NCI-H1930 (cell line): ENCODE data around the gene MACROH2A2.
A peak's percentile ranks its signal among the peaks of the same experiment; 100 is the strongest.
"Not testable (repeated sequence)": the region's sequence is repeated elsewhere in the genome, so short reads cannot be mapped to it uniquely, and the experiment has no call there.

ENCODE experiments used
- DNase-seq, 2 experiments: peaks; one replicate each; lab custom pipeline; 2025; lab: John Stamatoyannopoulos, UW

The MACROH2A2 gene

GRCh38 chr10:70052462-70053217, at the start of gene MACROH2A2:
TSS of gene MACROH2A2 (plus strand) at chr10:70052846. CDS start at chr10:70075659, 22,813 bp downstream.
- DNase-seq: peak; percentile 40 to 49

- no peak for DNase-seq
Observed at GRCh38 chr10:70007116-70007820, 45.4 kb upstream of the MACROH2A2 start.

GRCh38 chr10:70031215-70031614, 21.4 kb upstream of the MACROH2A2 start:
- no peak for DNase-seq

GRCh38 chr10:70032667-70033289, 19.9 kb upstream of the MACROH2A2 start:
- no peak for DNase-seq

GRCh38 chr10:70034232-70034631, 18.4 kb upstream of the MACROH2A2 start:
- no peak for DNase-seq

GRCh38 chr10:70035531-70035930, 17.1 kb upstream of the MACROH2A2 start:
- DNase-seq: no peak

GRCh38 chr10:70038923-70039322, 13.7 kb upstream of the MACROH2A2 start:
- no peak for DNase-seq

- DNase-seq: no peak
Observed at GRCh38 chr10:70041016-70041415, 11.6 kb upstream of the MACROH2A2 start.

GRCh38 chr10:70041739-70042138, 10.9 kb upstream of the MACROH2A2 start:
- not testable (repeated sequence) for DNase-seq

GRCh38 chr10:70047066-70047465, 5.6 kb upstream of the MACROH2A2 start:
- not testable (repeated sequence) for DNase-seq

- DNase-seq: no peak
Observed at GRCh38 chr10:70048030-70048723, 4.5 kb upstream of the MACROH2A2 start.

- DNase-seq: no peak
Observed at GRCh38 chr10:70051848-70052247, 798 bp upstream of the MACROH2A2 start.

- no peak for DNase-seq
Observed at GRCh38 chr10:70053218-70053840, 683 bp downstream of the MACROH2A2 start.

- no peak for DNase-seq
Observed at GRCh38 chr10:70053841-70054288, 1.2 kb downstream of the MACROH2A2 start.

- DNase-seq: no peak
Observed at GRCh38 chr10:70054902-70055301, 2.3 kb downstream of the MACROH2A2 start.

GRCh38 chr10:70055550-70055949, 2.9 kb downstream of the MACROH2A2 start:
- no peak for DNase-seq

- no peak for DNase-seq
Observed at GRCh38 chr10:70057306-70057705, 4.7 kb downstream of the MACROH2A2 start.

- DNase-seq: no peak
Observed at GRCh38 chr10:70060389-70060788, 7.7 kb downstream of the MACROH2A2 start.

GRCh38 chr10:70063418-70064098, 10.9 kb downstream of the MACROH2A2 start:
- DNase-seq: no peak

- no peak for DNase-seq
Observed at GRCh38 chr10:70064486-70064885, 11.8 kb downstream of the MACROH2A2 start.

GRCh38 chr10:70066190-70066589, 13.5 kb downstream of the MACROH2A2 start:
- DNase-seq: no peak
